Stomach (tissue), 4 donors: ENCODE data around the gene WEE1.

ENCODE experiments used
- POLR2A ChIP-seq, 4 donors: fragments of 450-650 bp; IDR thresholded peaks; one replicate each; pipeline ENCODE4 v1.6.1; 2016; ENCODE audit warnings: antibody characterized with exemption in 4 of 4, control low read depth in 2 of 4, mild to moderate bottlenecking in 1 of 4, moderate library complexity in 1 of 4
- POLR2AphosphoS5 ChIP-seq, 3 donors: sonication (generic); formaldehyde crosslinking; IDR thresholded peaks; one replicate each; pipeline ENCODE4 v1.6.1; 2016; ENCODE audit warnings: antibody characterized with exemption in 3 of 3
- TF ChIP-seq, protein P1 (sequence below), 7 experiments: fragments of 450-650 bp in 4 of 7; fragments of 200-600 bp in 3 of 7; sonication (generic) in 3 of 7; IDR thresholded peaks; one replicate each; pipeline ENCODE4 v1.5.1; 2016 to 2019; ENCODE audit warnings: antibody characterized with exemption in 7 of 7, control low read depth in 2 of 7, mild to moderate bottlenecking in 1 of 7

DNA sequence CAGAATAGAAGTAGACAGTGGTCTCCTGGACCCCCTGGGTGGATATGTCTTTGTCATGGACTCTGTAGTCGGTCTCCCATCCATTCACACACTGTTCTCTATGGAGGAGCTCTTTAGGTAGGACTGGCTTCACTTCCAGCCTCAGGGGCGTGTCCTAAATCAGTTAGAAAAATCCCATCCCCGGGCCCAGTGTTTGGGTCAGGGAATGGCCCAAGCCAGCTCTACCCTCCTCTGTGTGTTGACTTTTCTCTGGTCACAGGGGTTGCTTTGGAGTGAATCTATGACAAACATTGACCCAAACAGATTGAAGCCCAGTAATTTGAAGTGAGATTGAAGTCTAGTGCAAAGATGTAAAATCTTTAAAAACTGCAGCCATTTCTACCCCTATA lies 34.0 kb downstream of the WEE1 start:
- TF ChIP-seq, protein P1, sequence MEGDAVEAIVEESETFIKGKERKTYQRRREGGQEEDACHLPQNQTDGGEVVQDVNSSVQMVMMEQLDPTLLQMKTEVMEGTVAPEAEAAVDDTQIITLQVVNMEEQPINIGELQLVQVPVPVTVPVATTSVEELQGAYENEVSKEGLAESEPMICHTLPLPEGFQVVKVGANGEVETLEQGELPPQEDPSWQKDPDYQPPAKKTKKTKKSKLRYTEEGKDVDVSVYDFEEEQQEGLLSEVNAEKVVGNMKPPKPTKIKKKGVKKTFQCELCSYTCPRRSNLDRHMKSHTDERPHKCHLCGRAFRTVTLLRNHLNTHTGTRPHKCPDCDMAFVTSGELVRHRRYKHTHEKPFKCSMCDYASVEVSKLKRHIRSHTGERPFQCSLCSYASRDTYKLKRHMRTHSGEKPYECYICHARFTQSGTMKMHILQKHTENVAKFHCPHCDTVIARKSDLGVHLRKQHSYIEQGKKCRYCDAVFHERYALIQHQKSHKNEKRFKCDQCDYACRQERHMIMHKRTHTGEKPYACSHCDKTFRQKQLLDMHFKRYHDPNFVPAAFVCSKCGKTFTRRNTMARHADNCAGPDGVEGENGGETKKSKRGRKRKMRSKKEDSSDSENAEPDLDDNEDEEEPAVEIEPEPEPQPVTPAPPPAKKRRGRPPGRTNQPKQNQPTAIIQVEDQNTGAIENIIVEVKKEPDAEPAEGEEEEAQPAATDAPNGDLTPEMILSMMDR (IDR thresholded peaks at IDR 0.05) = no peak
- TF ChIP-seq POLR2AphosphoS5 (IDR thresholded peaks at IDR 0.05) (no peak), POLR2A (IDR thresholded peaks at IDR 0.05) (no peak)
